Ishikawa (cell line): ENCODE measurements around the gene CCDC192.

Experiments used
- CEBPB ChIP-seq: IDR thresholded peaks from 2 replicates; pipeline ENCODE4 v1.6.1; 2012
- CREB1 ChIP-seq: IDR thresholded peaks from 2 replicates; pipeline ENCODE4 v1.6.1; 2012; ENCODE audit warnings: low read depth
- EGR1 ChIP-seq: IDR thresholded peaks from 2 replicates; pipeline ENCODE4 v1.6.1; 2012
- EP300 ChIP-seq: IDR thresholded peaks from 2 replicates; pipeline ENCODE4 v1.6.1; 2012; ENCODE audit warnings: borderline replicate concordance
- FOXM1 ChIP-seq: IDR thresholded peaks from 2 replicates; pipeline ENCODE4 v1.6.1; 2012; ENCODE audit warnings: low read depth, borderline replicate concordance
- MAX ChIP-seq: IDR thresholded peaks from 2 replicates; pipeline ENCODE4 v1.6.1; 2012
- NFIC ChIP-seq: IDR thresholded peaks from 2 replicates; pipeline ENCODE4 v1.6.1; 2012
- RAD21 ChIP-seq: IDR thresholded peaks from 2 replicates; pipeline ENCODE4 v1.6.1; 2012; ENCODE audit warnings: low read depth
- REST ChIP-seq: IDR thresholded peaks from 2 replicates; pipeline ENCODE4 v1.6.1; 2012; ENCODE audit warnings: low read depth, mild to moderate bottlenecking
- TAF1 ChIP-seq: IDR thresholded peaks from 2 replicates; pipeline ENCODE4 v1.6.1; 2012; ENCODE audit warnings: low read depth, mild to moderate bottlenecking
- TCF12 ChIP-seq: IDR thresholded peaks from 2 replicates; pipeline ENCODE4 v1.6.1; 2012; ENCODE audit warnings: low read depth
- TEAD4 ChIP-seq: IDR thresholded peaks from 2 replicates; pipeline ENCODE4 v1.6.1; 2012
- USF1 ChIP-seq: IDR thresholded peaks from 2 replicates; pipeline ENCODE4 v1.6.1; 2012
- YY1 ChIP-seq: IDR thresholded peaks from 2 replicates; pipeline ENCODE4 v1.6.1; 2012; ENCODE audit warnings: low read depth
- ZBTB7A ChIP-seq: IDR thresholded peaks from 2 replicates; pipeline ENCODE4 v1.6.1; 2012; ENCODE audit warnings: low read depth

Gene CCDC192

GRCh38 chr5:127860291-127860690 lies 157.1 kb downstream of the CCDC192 start:
- TF ChIP-seq TCF12 (no peak), ZBTB7A (no peak), YY1 (no peak), USF1 (no peak), NFIC (no peak), CREB1 (no peak), REST (no peak)

DNA sequence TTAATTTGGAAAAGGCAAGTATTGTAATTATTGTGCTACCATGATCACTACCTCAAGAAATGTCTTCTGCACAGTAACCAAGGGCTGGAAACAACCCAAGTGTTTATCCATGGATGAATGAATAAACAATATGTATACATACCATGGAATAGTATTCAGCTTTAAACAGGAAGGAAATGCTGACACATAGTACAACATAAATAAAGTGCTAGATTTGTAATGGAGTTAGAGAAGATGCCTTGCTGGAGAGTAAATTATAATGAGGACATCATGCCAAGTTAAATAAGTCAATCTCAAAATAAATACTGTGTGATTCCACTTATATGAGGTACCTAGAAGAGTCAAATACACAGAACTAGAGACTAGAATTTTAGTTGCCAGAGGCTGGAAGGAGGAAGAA lies 160.0 kb downstream of the CCDC192 start:
- TF ChIP-seq REST (no peak), EGR1 (no peak), CREB1 (no peak), NFIC (no peak), TCF12 (no peak), MAX (no peak), USF1 (no peak)

DNA sequence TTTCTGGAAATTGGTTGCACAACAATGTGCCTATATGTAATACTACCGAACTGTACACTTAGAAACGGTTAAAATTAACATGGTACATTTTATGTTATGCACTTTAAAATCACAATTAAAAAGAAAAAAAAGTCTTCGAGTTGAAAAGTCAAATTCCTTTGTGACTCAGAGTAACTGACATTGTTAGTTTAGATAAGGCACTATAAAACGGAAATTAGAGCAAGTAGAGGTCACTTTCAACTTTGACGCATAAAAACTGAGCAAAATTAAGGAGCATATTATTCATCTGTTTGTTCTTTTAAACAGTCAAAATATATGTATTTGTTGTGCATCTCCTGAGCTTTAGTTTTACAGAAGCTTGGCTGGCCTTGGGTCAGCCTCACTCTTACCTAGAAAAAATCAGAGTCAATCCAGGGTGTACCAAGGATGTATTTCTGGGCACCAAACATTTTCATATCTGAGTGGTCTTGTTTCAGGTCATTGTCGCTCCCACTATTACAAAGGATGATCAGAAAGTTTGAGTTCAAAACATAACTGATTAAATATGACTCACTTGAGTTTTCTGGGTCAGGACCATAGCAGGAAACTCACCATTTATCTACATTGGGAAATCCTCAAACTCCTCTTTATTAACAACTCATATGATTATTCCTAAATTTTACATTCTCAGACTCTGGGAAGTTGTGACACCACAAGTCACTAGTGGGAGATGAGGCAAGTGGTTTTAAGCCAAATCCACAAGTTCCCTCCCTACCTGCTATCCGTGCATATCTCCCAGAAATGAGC lies 160.6 kb downstream of the CCDC192 start:
- TF ChIP-seq EP300 (no peak), MAX (no peak), TEAD4 (no peak), RAD21 (no peak), FOXM1 (no peak), ZBTB7A (no peak), EGR1 (no peak), TCF12 (no peak), CEBPB (no peak), NFIC (no peak), YY1 (no peak), CREB1 (no peak), TAF1 (no peak)

GRCh38 chr5:127864511-127864910 lies 161.3 kb downstream of the CCDC192 start:
- TF ChIP-seq REST (no peak), ZBTB7A (no peak), FOXM1 (no peak), TEAD4 (no peak), TAF1 (no peak), RAD21 (no peak), USF1 (no peak), NFIC (no peak), TCF12 (no peak), CREB1 (no peak), EGR1 (no peak), MAX (no peak), YY1 (no peak), EP300 (no peak), CEBPB (no peak)
